ENCODE results near the gene TBX15.

DNA sequence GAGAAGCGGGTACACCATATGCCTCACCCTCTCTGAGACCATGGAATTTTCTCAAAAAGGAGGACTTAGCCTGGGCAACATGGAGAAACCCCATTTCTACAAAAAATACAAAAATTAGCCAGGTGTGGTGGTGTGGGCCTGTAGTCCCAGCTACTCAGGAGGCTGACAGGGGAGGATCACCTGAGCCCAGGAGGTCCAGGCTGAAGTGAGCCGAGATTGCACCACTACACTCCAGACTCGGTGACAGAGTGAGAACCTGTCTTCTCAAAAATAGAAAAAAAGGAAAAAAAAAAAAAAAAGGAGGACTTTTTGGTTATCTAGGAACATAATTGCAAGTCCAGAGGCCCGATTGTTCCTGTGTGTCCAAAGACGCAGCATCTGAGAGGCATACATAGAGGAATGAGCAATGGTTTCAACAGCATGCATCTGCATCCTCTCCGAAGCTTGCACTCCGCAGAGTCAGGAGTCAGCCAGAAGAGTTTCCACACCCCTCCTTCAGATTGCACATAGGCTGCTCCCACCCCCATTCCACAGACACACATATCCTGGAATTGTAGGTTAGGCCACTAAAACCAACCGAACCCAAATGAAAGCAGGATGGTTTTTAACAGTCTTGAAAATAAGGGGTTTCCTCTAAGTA is 2.5 kb upstream of the TBX15 start:
- TF ChIP-seq POLR2A (IDR thresholded peaks at IDR 0.05): no peak
- TF ChIP-seq, protein P1, sequence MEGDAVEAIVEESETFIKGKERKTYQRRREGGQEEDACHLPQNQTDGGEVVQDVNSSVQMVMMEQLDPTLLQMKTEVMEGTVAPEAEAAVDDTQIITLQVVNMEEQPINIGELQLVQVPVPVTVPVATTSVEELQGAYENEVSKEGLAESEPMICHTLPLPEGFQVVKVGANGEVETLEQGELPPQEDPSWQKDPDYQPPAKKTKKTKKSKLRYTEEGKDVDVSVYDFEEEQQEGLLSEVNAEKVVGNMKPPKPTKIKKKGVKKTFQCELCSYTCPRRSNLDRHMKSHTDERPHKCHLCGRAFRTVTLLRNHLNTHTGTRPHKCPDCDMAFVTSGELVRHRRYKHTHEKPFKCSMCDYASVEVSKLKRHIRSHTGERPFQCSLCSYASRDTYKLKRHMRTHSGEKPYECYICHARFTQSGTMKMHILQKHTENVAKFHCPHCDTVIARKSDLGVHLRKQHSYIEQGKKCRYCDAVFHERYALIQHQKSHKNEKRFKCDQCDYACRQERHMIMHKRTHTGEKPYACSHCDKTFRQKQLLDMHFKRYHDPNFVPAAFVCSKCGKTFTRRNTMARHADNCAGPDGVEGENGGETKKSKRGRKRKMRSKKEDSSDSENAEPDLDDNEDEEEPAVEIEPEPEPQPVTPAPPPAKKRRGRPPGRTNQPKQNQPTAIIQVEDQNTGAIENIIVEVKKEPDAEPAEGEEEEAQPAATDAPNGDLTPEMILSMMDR (IDR thresholded peaks at IDR 0.05): no peak
